ENCODE measurements around the gene GAS1. TPM values are rescaled to one million over a fixed set of nuclear protein-coding genes. Genes with fewer than 3 reads are reported as not detected.

GAS1 gene
- total RNA-seq, result under 1 TPM; 0.42 to 0.55 TPM
- 1.2 TPM for polyA plus RNA-seq

GRCh38 chr9:86947146-86948073 is at the start of gene GAS1:
Gene GAS1 (minus strand): TSS chr9:86947506. CDS start chr9:86946779, 727 bp downstream.
- Histone ChIP-seq H3K4me1 (ENCODE audit: insufficient read depth, low read length) (peaks cover 15% of the 10 kb centered on the region), H3K27me3 (ENCODE audit: insufficient read depth, low read length, poor library complexity, severe bottlenecking) (peaks cover 14% of the 10 kb centered on the region), H3K4me3 (ENCODE audit: low read length) (peak within 1 kb of the TSS; percentile 73), H3K36me3 (ENCODE audit: insufficient read depth, low read length) (no peaks in the 10 kb centered on the region), H3K9me3 (ENCODE audit: low read length) (no peaks in the 10 kb centered on the region), H3K27ac (ENCODE audit: low read depth, low read length) (no peak within 1 kb of the TSS)
- no peaks in the 10 kb centered on the region for H3K9me3 Mint-ChIP-seq
- H3K27me3 Mint-ChIP-seq, result peaks cover 17 to 28% of the 10 kb centered on the region in 2 donors
- peaks cover 17 to 24% (median 20%) of the 10 kb centered on the region in 3 donors for H3K4me1 Mint-ChIP-seq
- CTCF ChIA-PET, result interaction anchor here (0.7 to 1.6 kb wide), 7 partner anchors 9 to 1006 kb away, joined by 3 to 6 read pairs (median 3); no protein-coding TSS in a partner anchor
- H3K36me3 Mint-ChIP-seq, result peaks cover 0 to 2% (median 0%) of the 10 kb centered on the region in 3 donors
- POLR2A ChIA-PET, result interaction anchor here (0.6 to 1.5 kb wide), 4 partner anchors 34 to 1027 kb away, joined by 3 to 4 read pairs (median 4); partner anchors contain the start of genes CDK20 and ISCA1
- peak; percentile 38 to 82 (median 58) for DNase-seq
- H3K27ac Mint-ChIP-seq, result peak within 1 kb of the TSS; percentile 64 to 87 (median 74)
- H3K4me3 Mint-ChIP-seq, result peak within 1 kb of the TSS; percentile 83 to 96 (median 92)

- POLR2A ChIA-PET, result no interaction called here
- H3K27me3 Mint-ChIP-seq, result peaks cover 15 to 18% of the 10 kb centered on the region in 2 donors
- H3K9me3 Mint-ChIP-seq, result no peaks in the 10 kb centered on the region
- Histone ChIP-seq H3K9me3 (ENCODE audit: low read length) (no peaks in the 10 kb centered on the region), H3K36me3 (ENCODE audit: insufficient read depth, low read length) (no peaks in the 10 kb centered on the region), H3K4me1 (ENCODE audit: insufficient read depth, low read length) (no peaks in the 10 kb centered on the region), H3K27ac (ENCODE audit: low read depth, low read length) (no peak overlapping the region), H3K27me3 (ENCODE audit: insufficient read depth, low read length, poor library complexity, severe bottlenecking) (no peaks in the 10 kb centered on the region), H3K4me3 (ENCODE audit: low read length) (no peak overlapping the region)
- no peak overlapping the region for H3K27ac Mint-ChIP-seq
- H3K36me3 Mint-ChIP-seq, result no peaks in the 10 kb centered on the region
- no peak overlapping the region for H3K4me3 Mint-ChIP-seq
- DNase-seq, result no peak
- no peaks in the 10 kb centered on the region for H3K4me1 Mint-ChIP-seq
- CTCF ChIA-PET, result no interaction called here
These were observed 46.9 kb upstream of the GAS1 start for GRCh38 chr9:86994231-86994630.

- Histone ChIP-seq H3K27ac (ENCODE audit: low read depth, low read length) (no peak overlapping the region), H3K27me3 (ENCODE audit: insufficient read depth, low read length, poor library complexity, severe bottlenecking) (no peaks in the 10 kb centered on the region), H3K4me1 (ENCODE audit: insufficient read depth, low read length) (no peaks in the 10 kb centered on the region), H3K4me3 (ENCODE audit: low read length) (no peak overlapping the region), H3K9me3 (ENCODE audit: low read length) (no peaks in the 10 kb centered on the region), H3K36me3 (ENCODE audit: insufficient read depth, low read length) (no peaks in the 10 kb centered on the region)
- H3K27ac Mint-ChIP-seq, result no peak overlapping the region
- H3K4me3 Mint-ChIP-seq, result no peak overlapping the region
- peaks cover 15 to 18% of the 10 kb centered on the region in 2 donors for H3K27me3 Mint-ChIP-seq
- no peak for DNase-seq
- H3K9me3 Mint-ChIP-seq, result no peaks in the 10 kb centered on the region
- no peaks in the 10 kb centered on the region for H3K36me3 Mint-ChIP-seq
- H3K4me1 Mint-ChIP-seq, result no peaks in the 10 kb centered on the region
- CTCF ChIA-PET, result no interaction called here
- POLR2A ChIA-PET, result no interaction called here
These were observed 46.5 kb upstream of the GAS1 start for GRCh38 chr9:86993830-86994229.

GRCh38 chr9:86991077-86991476 is 43.8 kb upstream of the GAS1 start:
- no peak overlapping the region for H3K27ac ChIP-seq (ENCODE audit: low read depth, low read length)
- ChIA-PET CTCF (no interaction called here), POLR2A (no interaction called here)
- H3K4me3 ChIP-seq (ENCODE audit: low read length), result no peak overlapping the region
- no peaks in the 10 kb centered on the region for H3K27me3 ChIP-seq (ENCODE audit: insufficient read depth, low read length, poor library complexity, severe bottlenecking)
- no peaks in the 10 kb centered on the region for H3K9me3 ChIP-seq (ENCODE audit: low read length)
- Mint-ChIP-seq H3K36me3 (no peaks in the 10 kb centered on the region), H3K27ac (no peak overlapping the region), H3K9me3 (no peaks in the 10 kb centered on the region), H3K4me3 (no peak overlapping the region), H3K4me1 (no peaks in the 10 kb centered on the region), H3K27me3 (peaks cover 13 to 16% of the 10 kb centered on the region in 2 donors)
- DNase-seq, result no peak
- H3K4me1 ChIP-seq (ENCODE audit: insufficient read depth, low read length), result no peaks in the 10 kb centered on the region
- no peaks in the 10 kb centered on the region for H3K36me3 ChIP-seq (ENCODE audit: insufficient read depth, low read length)

GRCh38 chr9:86990290-86990689 is 43.0 kb upstream of the GAS1 start:
- H3K9me3 ChIP-seq (ENCODE audit: low read length), result no peaks in the 10 kb centered on the region

GRCh38 chr9:86987900-86988299 is 40.6 kb upstream of the GAS1 start:
- Histone ChIP-seq H3K4me1 (ENCODE audit: insufficient read depth, low read length) (no peaks in the 10 kb centered on the region), H3K27ac (ENCODE audit: low read depth, low read length) (no peak overlapping the region), H3K4me3 (ENCODE audit: low read length) (no peak overlapping the region), H3K36me3 (ENCODE audit: insufficient read depth, low read length) (no peaks in the 10 kb centered on the region), H3K27me3 (ENCODE audit: insufficient read depth, low read length, poor library complexity, severe bottlenecking) (peaks cover 2% of the 10 kb centered on the region), H3K9me3 (ENCODE audit: low read length) (no peaks in the 10 kb centered on the region)
- H3K27ac Mint-ChIP-seq, result no peak overlapping the region
- H3K4me3 Mint-ChIP-seq, result no peak overlapping the region
- H3K4me1 Mint-ChIP-seq, result no peaks in the 10 kb centered on the region
- no peaks in the 10 kb centered on the region for H3K9me3 Mint-ChIP-seq
- peaks cover 7 to 9% of the 10 kb centered on the region in 2 donors for H3K27me3 Mint-ChIP-seq
- no peaks in the 10 kb centered on the region for H3K36me3 Mint-ChIP-seq
- DNase-seq, result no peak
- CTCF ChIA-PET, result no interaction called here
- POLR2A ChIA-PET, result no interaction called here

More at GRCh38 chr9:86990290-86990689, 43.0 kb upstream of the GAS1 start:
- H3K4me3 Mint-ChIP-seq, result no peak overlapping the region
- H3K27me3 Mint-ChIP-seq, result peaks cover 12 to 13% of the 10 kb centered on the region in 2 donors
- POLR2A ChIA-PET, result no interaction called here
- DNase-seq, result no peak
- no peaks in the 10 kb centered on the region for H3K9me3 Mint-ChIP-seq
- Histone ChIP-seq H3K4me3 (ENCODE audit: low read length) (no peak overlapping the region), H3K36me3 (ENCODE audit: insufficient read depth, low read length) (no peaks in the 10 kb centered on the region), H3K4me1 (ENCODE audit: insufficient read depth, low read length) (no peaks in the 10 kb centered on the region), H3K27ac (ENCODE audit: low read depth, low read length) (no peak overlapping the region), H3K27me3 (ENCODE audit: insufficient read depth, low read length, poor library complexity, severe bottlenecking) (no peaks in the 10 kb centered on the region)
- CTCF ChIA-PET, result no interaction called here
- no peaks in the 10 kb centered on the region for H3K36me3 Mint-ChIP-seq
- no peaks in the 10 kb centered on the region for H3K4me1 Mint-ChIP-seq
- no peak overlapping the region for H3K27ac Mint-ChIP-seq

- ChIA-PET POLR2A (no interaction called here), CTCF (no interaction called here)
- peaks cover 9% of the 10 kb centered on the region for H3K27me3 ChIP-seq (ENCODE audit: insufficient read depth, low read length, poor library complexity, severe bottlenecking)
- no peaks in the 10 kb centered on the region for H3K36me3 ChIP-seq (ENCODE audit: insufficient read depth, low read length)
- H3K36me3 Mint-ChIP-seq, result no peaks in the 10 kb centered on the region
- no peaks in the 10 kb centered on the region for H3K9me3 Mint-ChIP-seq
- no peak overlapping the region for H3K4me3 ChIP-seq (ENCODE audit: low read length)
- H3K27ac ChIP-seq (ENCODE audit: low read depth, low read length), result no peak overlapping the region
- peaks cover 2 to 18% of the 10 kb centered on the region in 2 donors for H3K27me3 Mint-ChIP-seq
- H3K4me1 ChIP-seq (ENCODE audit: insufficient read depth, low read length), result no peaks in the 10 kb centered on the region
- no peak for DNase-seq
- no peak overlapping the region for H3K4me3 Mint-ChIP-seq
- H3K4me1 Mint-ChIP-seq, result no peaks in the 10 kb centered on the region
- no peaks in the 10 kb centered on the region for H3K9me3 ChIP-seq (ENCODE audit: low read length)
- H3K27ac Mint-ChIP-seq, result no peak overlapping the region
These were observed 37.9 kb upstream of the GAS1 start for GRCh38 chr9:86985132-86985647.

- peaks cover 9 to 29% of the 10 kb centered on the region in 2 donors for H3K27me3 Mint-ChIP-seq
- ChIA-PET POLR2A (no interaction called here), CTCF (no interaction called here)
- Histone ChIP-seq H3K27ac (ENCODE audit: low read depth, low read length) (no peak overlapping the region), H3K4me1 (ENCODE audit: insufficient read depth, low read length) (no peaks in the 10 kb centered on the region), H3K27me3 (ENCODE audit: insufficient read depth, low read length, poor library complexity, severe bottlenecking) (peaks cover 14% of the 10 kb centered on the region), H3K36me3 (ENCODE audit: insufficient read depth, low read length) (no peaks in the 10 kb centered on the region), H3K4me3 (ENCODE audit: low read length) (no peak overlapping the region), H3K9me3 (ENCODE audit: low read length) (no peaks in the 10 kb centered on the region)
- H3K27ac Mint-ChIP-seq, result no peak overlapping the region
- H3K36me3 Mint-ChIP-seq, result no peaks in the 10 kb centered on the region
- no peak for DNase-seq
- H3K4me3 Mint-ChIP-seq, result no peak overlapping the region
- no peaks in the 10 kb centered on the region for H3K9me3 Mint-ChIP-seq
- no peaks in the 10 kb centered on the region for H3K4me1 Mint-ChIP-seq
These were observed 36.4 kb upstream of the GAS1 start for GRCh38 chr9:86983620-86984259.
